ENCODE results near the gene LMX1B.

- TF ChIP-seq CTCF (IDR thresholded peaks at IDR 0.05) (no peak), EP300 (IDR thresholded peaks at IDR 0.05) (no peak)
Measured at GRCh38 chr9:126696401-126697145, 82.8 kb downstream of the LMX1B start.

Measured in sigmoid colon (tissue), 4 donors.